GM12865 (cell line): Measurements from ENCODE around the gene SP3.

Source experiments
- DNase-seq: peaks from one replicate; pipeline ENCODE4 v3.0.0; 2010; ENCODE audit warnings: low read depth
- H3K4me3 ChIP-seq: 2 replicates; pipeline ENCODE4 v1.5.1; 2011; ENCODE audit warnings: mild to moderate bottlenecking, low read depth, low read length, control low read depth
- CTCF ChIP-seq: IDR thresholded peaks from 2 replicates; pipeline ENCODE4 v1.5.1; 2011; ENCODE audit warnings: low read length, control low read depth, low read depth, inconsistent platforms; ENCODE audit not compliant: insufficient read depth; ENCODE audit errors: missing control alignments

SP3 gene

GRCh38 chr2:173990245-173990644 lies 25.1 kb upstream of the SP3 start:
- no peak for DNase-seq
- TF ChIP-seq CTCF: no peak
- no peak overlapping the region for H3K4me3 ChIP-seq

DNA sequence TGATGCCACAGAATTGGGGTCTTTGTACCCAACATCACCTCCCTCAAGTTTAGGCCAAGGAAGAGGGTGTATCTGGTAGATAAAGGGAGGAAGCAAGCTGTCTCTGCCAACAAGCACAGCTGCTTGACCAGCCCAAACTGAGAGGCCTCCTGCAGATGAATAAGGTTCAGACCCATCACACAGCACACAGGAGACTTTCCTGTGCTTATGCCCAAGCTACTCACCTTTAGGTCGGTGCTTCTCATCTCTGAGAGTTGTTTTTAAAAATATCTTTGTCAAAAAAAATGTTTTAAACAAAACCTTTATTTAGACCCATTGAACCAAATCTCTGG lies 24.7 kb upstream of the SP3 start:
- no peak overlapping the region for H3K4me3 ChIP-seq
- TF ChIP-seq CTCF: no peak
- DNase-seq: peak; percentile 61

DNA sequence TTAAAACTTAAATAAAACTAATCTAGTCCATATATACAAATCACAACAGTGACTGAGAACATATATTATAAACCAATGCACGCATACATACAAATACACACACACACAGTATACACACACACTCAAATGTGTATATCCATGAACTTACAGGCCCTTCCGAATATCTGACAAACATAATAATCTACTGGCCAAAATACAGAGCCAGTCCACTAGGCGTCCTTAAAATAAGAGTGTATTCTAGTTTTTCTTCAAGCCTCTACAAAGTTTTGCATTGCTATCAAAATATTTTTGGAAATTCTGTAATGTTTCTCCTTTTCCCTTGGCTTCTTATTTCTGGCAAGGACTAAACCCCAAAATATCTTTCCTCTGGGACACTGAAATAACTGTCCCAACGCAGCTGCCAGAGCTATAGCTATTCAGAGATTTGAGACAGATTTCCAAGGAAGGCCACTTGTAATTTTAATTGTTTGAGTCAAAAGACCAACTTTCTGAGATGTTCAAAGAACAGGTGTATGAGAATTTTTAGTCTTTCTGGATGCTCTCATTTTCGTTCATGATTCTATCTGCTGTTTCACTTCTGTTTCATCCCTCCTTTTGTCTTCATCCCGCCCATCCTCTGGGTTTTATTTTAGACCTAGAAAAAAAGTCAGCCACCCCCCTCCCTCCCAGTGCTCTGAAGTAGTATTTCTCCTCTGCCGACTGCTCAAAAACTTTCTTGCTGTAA lies 24.1 kb upstream of the SP3 start:
- no peak for TF ChIP-seq CTCF
- no peak overlapping the region for H3K4me3 ChIP-seq
- peak; percentile 61 for DNase-seq

GRCh38 chr2:173986805-173987204 lies 21.6 kb upstream of the SP3 start:
- DNase-seq: no peak
- TF ChIP-seq CTCF: no peak
- no peak overlapping the region for H3K4me3 ChIP-seq

DNA sequence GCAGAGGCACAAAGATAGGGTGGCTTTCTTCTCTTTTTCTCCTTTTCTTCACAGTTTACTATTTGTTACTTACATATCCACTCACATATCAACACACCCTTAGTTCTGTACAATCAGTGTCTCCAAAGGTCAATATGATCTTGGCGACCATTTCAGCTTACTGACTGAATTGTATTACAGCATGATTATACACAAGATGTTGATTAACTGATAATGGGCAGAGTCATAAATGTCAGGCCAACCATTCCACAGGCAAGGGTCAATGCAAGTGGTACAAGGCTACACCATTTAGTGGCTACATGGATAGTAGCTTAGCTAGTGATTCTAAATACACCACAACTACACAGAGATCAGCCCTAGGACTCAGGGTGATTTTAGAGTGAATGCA lies 20.4 kb upstream of the SP3 start:
- DNase-seq: no peak
- TF ChIP-seq CTCF: no peak
- no peak overlapping the region for H3K4me3 ChIP-seq

DNA sequence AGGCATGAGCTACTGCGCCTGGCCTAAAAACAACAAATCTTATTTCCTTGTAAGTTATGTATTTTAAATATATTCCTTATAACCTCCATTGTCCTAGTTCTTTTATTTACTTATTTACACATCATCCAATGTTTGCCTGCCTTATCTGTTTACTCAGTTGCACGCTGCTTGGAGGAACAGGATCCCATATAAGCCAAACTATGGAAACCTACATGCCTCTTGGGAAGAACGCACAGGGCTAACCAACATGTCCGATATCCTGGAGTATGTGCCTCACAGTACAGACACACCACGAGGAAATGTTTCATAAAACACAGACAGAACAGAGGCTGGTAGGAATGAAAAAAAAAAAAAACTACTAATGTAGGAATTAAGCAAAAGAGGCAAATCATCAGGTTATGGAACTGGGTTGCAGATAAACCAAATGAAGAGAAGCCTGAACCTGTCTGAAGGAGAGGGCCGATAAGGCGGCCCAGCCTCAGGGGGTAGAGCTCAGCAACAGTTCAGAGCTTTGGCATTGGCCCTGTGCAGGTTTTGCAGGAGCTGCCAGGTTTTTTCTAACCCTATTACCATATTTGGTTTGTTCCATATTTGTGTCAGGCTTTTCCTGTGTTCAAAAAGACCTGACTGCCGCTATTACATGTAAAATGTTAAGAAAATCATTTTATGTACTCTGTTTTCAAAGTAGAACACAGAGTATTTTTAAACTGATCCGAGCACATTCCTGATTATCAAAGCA lies 19.9 kb upstream of the SP3 start:
- DNase-seq: no peak
- H3K4me3 ChIP-seq: no peak overlapping the region
- no peak for TF ChIP-seq CTCF
